HG03039 (cell line): ENCODE data around the gene THOP1.

ENCODE experiments used
- ATAC-seq: cut with Tn5 transposase; IDR thresholded peaks from one replicate; pipeline ENCODE4 v1.9.1; 2021; ENCODE audit warnings: mild to moderate bottlenecking, moderate library complexity; ENCODE audit not compliant: unreplicated experiment

The THOP1 gene

GRCh38 chr19:2761876-2762782 lies 23.2 kb upstream of the THOP1 start:
- no peak for ATAC-seq

- no peak for ATAC-seq
These were observed 22.4 kb upstream of the THOP1 start for GRCh38 chr19:2762783-2763496.

GRCh38 chr19:2763687-2764086 lies 21.6 kb upstream of the THOP1 start:
- no peak for ATAC-seq

GRCh38 chr19:2764945-2765344 lies 20.4 kb upstream of the THOP1 start:
- ATAC-seq, result no peak

GRCh38 chr19:2765376-2765775 lies 19.9 kb upstream of the THOP1 start:
- ATAC-seq, result no peak

GRCh38 chr19:2766594-2767372 lies 18.5 kb upstream of the THOP1 start:
- ATAC-seq, result no peak

GRCh38 chr19:2767688-2768087 lies 17.6 kb upstream of the THOP1 start:
- no peak for ATAC-seq

GRCh38 chr19:2768365-2769132 lies 16.8 kb upstream of the THOP1 start:
- no peak for ATAC-seq

- no peak for ATAC-seq
These were observed 16.1 kb upstream of the THOP1 start for GRCh38 chr19:2769218-2769617.

GRCh38 chr19:2770055-2771013 lies 15.0 kb upstream of the THOP1 start:
- ATAC-seq, result no peak

GRCh38 chr19:2771786-2772674 lies 13.3 kb upstream of the THOP1 start:
- ATAC-seq, result no peak

- ATAC-seq, result no peak
These were observed 11.1 kb upstream of the THOP1 start for GRCh38 chr19:2774083-2774679.

GRCh38 chr19:2774953-2775555 lies 10.2 kb upstream of the THOP1 start:
- ATAC-seq, result no peak

- ATAC-seq, result no peak
These were observed 9.5 kb upstream of the THOP1 start for GRCh38 chr19:2775556-2776430.

- no peak for ATAC-seq
These were observed 7.2 kb upstream of the THOP1 start for GRCh38 chr19:2777952-2778683.

GRCh38 chr19:2779121-2779740 lies 6.1 kb upstream of the THOP1 start:
- no peak for ATAC-seq
